HG02623 (cell line): ENCODE results near the gene SAMD11.

Experiments
- ATAC-seq: cut with Tn5 transposase; IDR thresholded peaks from one replicate; pipeline ENCODE4 v1.9.1; 2021; ENCODE audit warnings: moderate library complexity; ENCODE audit not compliant: unreplicated experiment

The SAMD11 gene

DNA sequence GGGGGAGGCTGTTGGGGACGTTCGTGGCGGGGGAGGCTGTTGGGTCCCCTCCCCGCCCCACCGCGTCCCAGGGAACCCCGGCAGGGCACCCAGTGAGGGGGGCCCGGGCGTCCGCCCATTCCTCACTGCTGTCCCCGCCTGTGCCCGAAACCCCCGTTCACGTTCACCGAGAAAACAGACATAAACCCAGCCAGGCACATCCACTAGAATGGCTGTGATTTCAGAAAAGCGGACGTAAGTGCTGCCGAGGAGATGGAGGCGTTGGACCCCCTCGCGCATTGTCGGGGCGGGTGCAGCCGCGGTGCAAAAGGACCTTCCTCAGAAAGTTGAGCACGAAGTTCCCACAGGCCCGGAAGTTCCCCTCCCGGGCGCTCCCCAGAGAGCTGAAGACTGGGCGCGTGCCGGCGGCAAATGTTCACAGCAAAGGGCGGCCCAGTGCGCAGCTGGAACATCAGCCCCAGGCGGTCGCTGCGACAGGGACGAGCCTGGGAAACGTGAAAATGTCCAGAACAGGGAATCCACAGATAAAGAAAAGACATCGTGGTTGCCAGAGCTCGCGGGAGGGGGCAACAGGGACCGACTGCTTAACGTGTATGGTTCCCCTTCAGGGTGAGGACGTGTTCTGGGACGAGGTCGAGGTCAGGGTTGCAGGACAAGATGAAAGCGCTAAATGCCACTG lies 18.5 kb upstream of the SAMD11 start:
- ATAC-seq = no peak

DNA sequence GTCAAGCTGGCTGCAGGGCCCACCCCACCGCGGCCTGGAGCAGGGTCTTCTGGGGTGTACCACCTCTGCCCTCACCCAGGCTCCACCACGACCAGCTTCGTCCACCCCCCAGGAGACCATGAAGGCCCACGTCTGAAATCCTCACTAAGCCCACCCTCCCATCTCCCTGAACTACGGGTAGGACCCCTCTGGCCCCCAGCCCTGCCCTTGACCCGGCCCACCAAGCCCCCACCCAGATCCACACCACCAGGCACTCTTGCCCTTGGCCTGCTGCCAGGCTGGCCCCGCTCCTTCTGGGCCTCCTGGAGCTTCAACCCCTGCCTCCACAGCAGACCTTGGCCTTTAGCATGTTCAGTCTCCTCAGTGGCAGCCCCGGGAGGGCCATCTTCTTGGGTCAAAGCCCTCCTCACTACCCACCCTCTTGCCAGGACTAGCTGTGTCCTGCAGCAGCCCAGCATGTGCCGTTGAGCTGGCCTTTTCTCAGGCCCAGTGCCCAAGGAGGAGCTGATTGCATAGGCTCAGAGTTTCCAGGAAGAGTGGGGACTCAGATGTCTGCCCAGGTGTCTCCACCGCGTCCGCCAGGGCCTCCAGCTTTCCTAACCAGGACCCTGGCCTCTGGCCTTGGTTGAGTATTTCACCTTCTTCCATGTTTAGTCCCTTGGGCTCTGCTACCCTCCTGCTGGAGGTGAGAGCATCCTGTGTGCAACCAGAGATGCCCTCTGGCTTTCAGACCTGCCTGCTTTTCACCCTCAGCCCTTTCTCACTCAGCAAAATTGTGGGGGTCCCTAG lies 17.7 kb upstream of the SAMD11 start:
- no peak for ATAC-seq

GRCh38 chr1:906600-907420 lies 16.9 kb upstream of the SAMD11 start:
- no peak for ATAC-seq

DNA sequence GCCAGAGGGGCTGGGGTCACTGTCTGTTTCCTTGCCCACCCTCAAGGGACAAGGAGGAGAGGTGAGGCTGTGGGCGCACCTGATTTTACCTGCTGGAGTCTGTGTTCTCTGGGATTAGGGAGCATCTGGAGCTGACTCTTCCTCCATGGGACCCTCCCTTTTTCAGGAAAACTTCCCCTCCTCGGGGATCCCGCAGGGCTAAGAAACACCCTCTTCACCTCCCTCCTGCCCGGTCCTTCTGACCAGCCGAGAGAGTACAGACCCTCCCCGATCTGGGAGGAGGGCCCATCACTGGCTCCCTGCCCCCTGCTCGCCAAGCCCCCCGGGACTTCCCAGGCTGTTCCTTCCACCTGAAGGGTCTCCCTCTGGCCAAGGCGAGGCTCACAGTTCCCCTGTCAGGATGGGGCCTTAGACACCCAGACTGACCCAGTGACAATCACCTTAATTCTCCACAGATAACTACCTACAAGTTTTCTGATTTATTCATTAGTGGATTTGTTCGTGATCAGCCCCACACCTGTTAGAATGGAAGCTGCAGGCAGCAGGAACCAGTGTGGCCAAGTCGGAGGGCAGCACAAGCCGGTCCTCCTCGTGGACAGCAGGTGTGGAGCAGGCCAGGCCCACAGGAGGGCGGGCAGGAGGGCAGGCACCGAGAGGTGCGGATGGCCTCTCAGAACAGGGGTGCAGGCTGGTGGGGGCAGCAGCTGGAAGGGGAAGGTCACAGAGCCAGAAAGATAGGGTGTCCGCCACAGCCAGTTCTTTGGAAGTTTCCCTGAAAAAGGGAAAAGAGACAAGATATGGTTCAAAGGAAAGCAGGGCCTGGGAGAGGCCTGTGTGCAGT lies 15.9 kb upstream of the SAMD11 start:
- ATAC-seq = no peak

DNA sequence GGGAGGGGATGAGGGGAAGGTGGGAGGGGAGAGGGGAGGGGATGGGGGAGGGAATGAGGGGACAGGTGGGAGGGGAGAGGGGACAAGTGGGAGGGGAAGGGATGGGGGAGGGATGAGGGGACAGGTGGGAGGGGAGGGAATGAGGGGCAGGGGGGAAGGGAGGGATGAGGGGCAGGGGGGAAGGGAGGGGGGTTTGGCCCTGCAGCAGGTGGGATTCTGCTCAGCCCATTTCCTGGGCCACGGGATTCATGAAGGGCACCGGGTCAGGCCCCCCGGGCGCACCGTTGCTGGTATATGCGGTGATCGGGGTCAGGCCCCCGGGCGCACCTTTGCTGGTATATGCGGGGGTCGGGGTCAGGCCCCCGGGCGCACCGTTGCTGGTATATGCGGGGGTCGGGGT lies 15.1 kb upstream of the SAMD11 start:
- ATAC-seq = no peak

DNA sequence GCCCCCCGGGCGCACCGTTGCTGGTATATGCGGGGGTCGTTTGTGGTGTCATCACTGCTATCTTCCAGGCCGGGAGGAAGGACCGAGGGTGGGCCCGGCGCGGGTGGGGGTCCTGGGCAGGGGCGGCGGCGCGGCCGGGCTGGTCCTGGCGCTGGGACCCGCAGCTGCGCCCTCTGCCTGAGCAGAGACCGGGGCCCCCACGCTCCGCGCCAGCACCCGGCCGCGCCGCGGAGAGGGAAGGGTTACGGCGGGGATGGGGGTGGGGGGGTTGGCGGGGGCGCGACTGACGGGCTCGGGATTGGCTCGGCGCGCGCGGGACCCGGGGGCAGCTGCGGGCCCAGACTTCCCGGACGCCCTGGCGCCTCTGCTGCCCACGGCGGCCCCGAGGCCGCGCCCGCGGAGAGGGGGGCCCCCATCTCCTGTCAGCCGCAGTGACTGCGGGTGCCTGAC lies 13.8 kb upstream of the SAMD11 start:
- ATAC-seq = no peak

GRCh38 chr1:910311-910880 lies 13.3 kb upstream of the SAMD11 start:
- no peak for ATAC-seq

GRCh38 chr1:910881-911721 lies 12.6 kb upstream of the SAMD11 start:
- ATAC-seq = no peak

DNA sequence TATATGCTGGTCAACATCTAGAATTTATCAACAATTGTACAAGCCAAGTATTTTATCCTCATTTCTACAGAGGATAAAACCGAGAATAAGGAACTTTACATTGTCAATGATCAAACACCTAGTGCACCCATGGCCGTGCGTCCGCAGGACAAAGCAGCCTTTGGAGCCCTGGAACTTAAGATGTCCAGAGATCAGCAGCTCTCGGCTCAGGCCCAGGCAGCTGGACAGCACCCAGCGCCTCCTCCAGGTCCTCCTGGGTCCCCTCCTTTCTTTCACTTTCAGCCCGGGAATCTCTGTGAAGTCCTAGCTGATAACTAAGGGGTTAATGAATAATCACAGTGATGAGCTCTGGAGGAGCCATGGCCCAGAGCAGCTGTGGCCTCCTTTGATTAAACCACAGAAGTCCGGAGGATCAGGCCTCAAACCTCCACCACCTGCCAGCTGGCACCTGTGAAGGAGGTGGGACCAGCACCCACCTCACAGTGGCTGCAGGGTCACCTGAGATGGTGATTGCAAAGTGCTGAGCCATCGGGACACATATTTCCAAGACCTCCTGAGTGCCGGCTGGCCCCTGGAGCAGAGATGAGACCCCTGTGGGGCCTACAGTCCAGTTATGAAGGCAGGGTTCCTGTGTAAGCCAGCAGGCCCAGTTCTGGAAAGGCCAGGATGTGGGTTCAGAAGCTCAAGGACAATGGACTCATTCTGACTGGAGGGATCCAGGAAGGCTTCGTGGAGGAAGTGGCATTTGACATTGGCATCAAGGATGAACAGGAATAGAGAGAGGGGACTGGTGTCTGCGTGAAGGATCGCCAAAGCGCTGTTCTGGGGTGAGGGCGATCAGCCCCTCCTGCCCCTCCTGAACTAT lies 11.6 kb upstream of the SAMD11 start:
- ATAC-seq = no peak

DNA sequence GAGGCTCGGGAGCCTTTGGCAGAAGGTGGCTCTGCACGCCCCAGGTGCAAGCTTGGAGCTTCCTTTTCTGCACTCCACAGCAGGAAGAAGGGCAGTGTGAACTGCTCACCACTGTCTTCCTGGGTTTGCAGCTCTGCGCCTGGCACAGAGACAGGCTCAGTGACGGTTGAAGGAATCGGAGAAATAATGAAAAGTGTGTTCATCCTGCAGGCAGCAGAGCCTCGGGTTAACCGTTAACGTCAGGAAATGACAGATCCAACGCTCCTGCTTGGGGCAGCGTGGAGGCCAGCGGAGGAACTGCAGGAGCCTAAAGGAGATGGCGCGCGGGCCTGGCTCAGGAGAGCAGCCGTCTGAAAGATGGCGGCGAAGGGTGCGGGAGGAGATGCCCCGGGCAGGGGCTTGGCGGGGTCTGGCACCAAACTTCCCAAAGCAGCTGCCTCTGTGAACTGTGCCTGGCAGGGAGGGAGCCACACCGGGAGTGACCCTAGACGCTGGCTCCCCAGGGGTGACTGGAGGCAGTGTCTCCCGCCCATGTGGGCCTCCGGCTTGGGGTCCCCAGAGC lies 10.9 kb upstream of the SAMD11 start:
- no peak for ATAC-seq

- no peak for ATAC-seq
Observed at GRCh38 chr1:913491-914130, 10.1 kb upstream of the SAMD11 start.

GRCh38 chr1:914131-914890 lies 9.4 kb upstream of the SAMD11 start:
- ATAC-seq = no peak

DNA sequence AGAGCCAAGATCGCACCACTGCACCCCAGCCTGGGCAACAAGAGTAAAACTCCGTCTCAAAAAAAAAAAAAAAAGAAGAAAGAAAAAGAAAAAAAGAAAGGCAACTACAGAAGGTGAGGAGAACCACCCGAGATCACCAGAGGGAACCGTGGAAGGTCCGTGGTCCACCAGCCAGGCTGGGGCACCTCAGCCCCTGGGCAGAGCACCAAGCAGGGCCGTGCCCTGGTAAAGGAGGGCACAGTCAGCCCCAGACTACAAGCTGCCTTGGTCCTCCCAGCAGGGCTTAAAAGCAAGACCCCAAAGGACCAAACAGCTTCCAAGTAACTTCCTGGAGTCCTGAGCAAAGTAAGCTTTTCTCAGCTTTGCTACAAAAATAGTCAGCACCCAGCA lies 8.8 kb upstream of the SAMD11 start:
- no peak for ATAC-seq

- ATAC-seq = no peak
Observed at GRCh38 chr1:915295-916172, 8.2 kb upstream of the SAMD11 start.

DNA sequence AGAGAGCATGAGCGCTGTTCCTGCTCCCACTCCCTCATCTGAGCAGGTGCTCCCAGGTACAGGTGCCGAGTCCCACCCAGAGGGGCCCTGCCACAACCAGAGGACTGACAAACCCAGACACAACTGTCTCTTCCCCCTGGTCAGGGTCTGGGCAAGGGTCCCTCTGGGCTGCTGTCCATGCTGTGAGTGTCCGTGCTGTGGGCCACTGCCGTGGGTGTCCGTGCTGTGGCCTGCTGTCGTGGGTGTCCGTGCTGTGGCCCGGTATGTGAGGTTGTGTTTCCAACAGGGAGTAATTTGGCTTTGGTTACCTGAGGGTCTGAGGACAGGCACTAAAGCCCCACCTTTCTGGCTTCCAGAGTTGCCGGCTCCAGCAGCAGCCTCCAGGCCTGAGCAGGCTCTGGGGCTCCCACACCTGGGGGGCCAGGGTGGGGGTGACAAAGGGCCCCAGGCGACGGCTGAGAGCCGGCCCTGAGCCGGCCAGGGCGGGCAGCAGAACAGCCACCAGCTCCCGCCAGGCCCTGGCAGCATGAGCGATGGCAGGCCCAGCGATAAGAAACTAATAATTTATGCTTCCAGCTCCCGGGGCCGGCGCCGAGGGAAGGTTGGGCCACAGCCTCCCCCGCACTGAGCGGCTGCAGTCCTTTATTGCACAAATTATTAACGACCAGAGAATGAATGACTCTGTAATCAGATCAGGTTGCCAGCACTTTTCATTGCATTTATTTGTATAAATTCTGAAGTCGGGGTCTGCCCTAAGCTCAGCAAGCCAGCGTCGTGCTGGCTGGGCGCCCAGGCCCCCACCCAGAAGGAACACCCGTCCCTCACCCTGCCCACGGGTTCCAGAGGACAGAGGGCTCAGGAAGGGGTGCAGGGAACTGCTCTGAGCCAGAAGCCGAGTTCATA lies 7.3 kb upstream of the SAMD11 start:
- ATAC-seq = no peak
